GM18499 (cell line): ENCODE data around the gene TAF11L4.
"Not testable (repeated sequence)": the region's sequence is repeated elsewhere in the genome, so short reads cannot be mapped to it uniquely, and the experiment has no call there.

Source experiments
- ATAC-seq: cut with Tn5 transposase; IDR thresholded peaks from one replicate; pipeline ENCODE4 v1.9.1; 2021; ENCODE audit warnings: moderate number of reproducible peaks; ENCODE audit not compliant: insufficient read depth, unreplicated experiment

Gene TAF11L4

GRCh38 chr5:17521501-17521900 lies at the start of gene TAF11L4:
Gene TAF11L4 (plus strand): TSS chr5:17521801.
- ATAC-seq: not testable (repeated sequence)

- not testable (repeated sequence) for ATAC-seq
Measured at GRCh38 chr5:17475064-17475463, 46.5 kb upstream of the TAF11L4 start.

GRCh38 chr5:17477043-17477442 lies 44.6 kb upstream of the TAF11L4 start:
- ATAC-seq: no peak

- ATAC-seq: no peak
Measured at GRCh38 chr5:17477573-17478265, 43.9 kb upstream of the TAF11L4 start.

- ATAC-seq: no peak
Measured at GRCh38 chr5:17481378-17481777, 40.2 kb upstream of the TAF11L4 start.

GRCh38 chr5:17482790-17483189 lies 38.8 kb upstream of the TAF11L4 start:
- ATAC-seq: no peak

- ATAC-seq: not testable (repeated sequence)
Measured at GRCh38 chr5:17486464-17487173, 35.0 kb upstream of the TAF11L4 start.

GRCh38 chr5:17487174-17487512 lies 34.5 kb upstream of the TAF11L4 start:
- no peak for ATAC-seq

GRCh38 chr5:17491257-17491656 lies 30.3 kb upstream of the TAF11L4 start:
- not testable (repeated sequence) for ATAC-seq

- ATAC-seq: no peak
Measured at GRCh38 chr5:17492770-17493169, 28.8 kb upstream of the TAF11L4 start.

GRCh38 chr5:17497446-17497845 lies 24.2 kb upstream of the TAF11L4 start:
- no peak for ATAC-seq

GRCh38 chr5:17497931-17498330 lies 23.7 kb upstream of the TAF11L4 start, which contains the start of gene TAF11L2:
Gene TAF11L2 (plus strand): TSS chr5:17498231.
- ATAC-seq: not testable (repeated sequence)

- ATAC-seq: no peak
Measured at GRCh38 chr5:17511775-17512325, 9.8 kb upstream of the TAF11L4 start.

GRCh38 chr5:17517526-17517925 lies 4.1 kb upstream of the TAF11L4 start:
- ATAC-seq: not testable (repeated sequence)

- ATAC-seq: not testable (repeated sequence)
Measured at GRCh38 chr5:17518067-17518466, 3.5 kb upstream of the TAF11L4 start, which contains the start of gene TAF11L3. Gene TAF11L3 (plus strand): TSS chr5:17518367.

- ATAC-seq: not testable (repeated sequence)
Measured at GRCh38 chr5:17519508-17519907, 2.1 kb upstream of the TAF11L4 start.

GRCh38 chr5:17524935-17525334 lies 3.3 kb downstream of the TAF11L4 start, which contains the start of gene TAF11L5:
Gene TAF11L5 (plus strand): TSS chr5:17525235.
- not testable (repeated sequence) for ATAC-seq

- not testable (repeated sequence) for ATAC-seq
Measured at GRCh38 chr5:17526504-17526903, 4.9 kb downstream of the TAF11L4 start.

- ATAC-seq: not testable (repeated sequence)
Measured at GRCh38 chr5:17528369-17528768, 6.8 kb downstream of the TAF11L4 start, which contains the start of gene TAF11L6. Gene TAF11L6 (plus strand): TSS chr5:17528669.
